ENCODE data around the gene NIT1. TPM values are rescaled to one million over a fixed set of nuclear protein-coding genes. Genes with fewer than 3 reads are reported as not detected.

The NIT1 gene
- total and polyA plus RNA-seq, 2 donors: 28.0 to 61.4 TPM

GRCh38 chr1:161098210-161099068, 19.5 kb upstream of the NIT1 start, which contains the start of gene KLHDC9:
KLHDC9 (plus strand) TSS chr1:161098361; CDS start chr1:161098536, 175 bp downstream.
- peak within 1 kb of the TSS; percentile 24 to 59 for H3K4me3 ChIP-seq (ENCODE audit: low read length in 2 of 2)
- H3K4me1 ChIP-seq (ENCODE audit: control insufficient read depth in 2 of 2, insufficient read depth in 2 of 2, low read length in 2 of 2): peaks cover 11 to 20% of the 10 kb centered on the region in 2 donors
- WGBS: 8% methylated on average over 71 of the region's 71 CpGs
- DNase-seq (ENCODE audit: low read depth in 6 of 9, low spot score in 9 of 9): peak in 8 of 9 donors; percentile 22 to 73 (median 46)
- H3K36me3 ChIP-seq (ENCODE audit: control insufficient read depth in 2 of 2, insufficient read depth in 2 of 2, low read length in 1 of 2): peaks cover 21 to 27% of the 10 kb centered on the region in 2 donors
- H3K27ac ChIP-seq (ENCODE audit: low read depth in 1 of 2, low read length in 1 of 2): peak within 1 kb of the TSS in 1 of 2 donors; percentile 33
- H3K9me3 ChIP-seq (ENCODE audit: control insufficient read depth in 2 of 2, insufficient read depth in 1 of 2, low read length in 1 of 2): peaks cover 0 to 5% of the 10 kb centered on the region in 2 donors
- H3K27me3 ChIP-seq (ENCODE audit: control insufficient read depth in 2 of 2, insufficient read depth in 1 of 2, low read length in 1 of 2): peaks cover 2 to 14% of the 10 kb centered on the region in 2 donors

- Histone ChIP-seq H3K36me3 (ENCODE audit: control insufficient read depth in 2 of 2, insufficient read depth in 2 of 2, low read length in 1 of 2) (peaks cover 21 to 27% of the 10 kb centered on the region in 2 donors), H3K9me3 (ENCODE audit: control insufficient read depth in 2 of 2, insufficient read depth in 1 of 2, low read length in 1 of 2) (peaks cover 0 to 5% of the 10 kb centered on the region in 2 donors), H3K4me1 (ENCODE audit: control insufficient read depth in 2 of 2, insufficient read depth in 2 of 2, low read length in 2 of 2) (peaks cover 11 to 20% of the 10 kb centered on the region in 2 donors), H3K27ac (ENCODE audit: low read depth in 1 of 2, low read length in 1 of 2) (no peak overlapping the region), H3K4me3 (ENCODE audit: low read length in 2 of 2) (peak overlapping the region in 1 of 2 donors; percentile 24), H3K27me3 (ENCODE audit: control insufficient read depth in 2 of 2, insufficient read depth in 1 of 2, low read length in 1 of 2) (peaks cover 2 to 14% of the 10 kb centered on the region in 2 donors)
- DNase-seq (ENCODE audit: low read depth in 6 of 9, low spot score in 9 of 9): no peak
- 96% methylated on average over 9 of the region's 9 CpGs for WGBS
Observed at GRCh38 chr1:161099090-161099802, 18.7 kb upstream of the NIT1 start.

- Histone ChIP-seq H3K9me3 (ENCODE audit: control insufficient read depth in 2 of 2, insufficient read depth in 1 of 2, low read length in 1 of 2) (peaks cover 0 to 5% of the 10 kb centered on the region in 2 donors), H3K36me3 (ENCODE audit: control insufficient read depth in 2 of 2, insufficient read depth in 2 of 2, low read length in 1 of 2) (peaks cover 21 to 27% of the 10 kb centered on the region in 2 donors), H3K27ac (ENCODE audit: low read depth in 1 of 2, low read length in 1 of 2) (no peak overlapping the region), H3K4me3 (ENCODE audit: low read length in 2 of 2) (no peak overlapping the region), H3K4me1 (ENCODE audit: control insufficient read depth in 2 of 2, insufficient read depth in 2 of 2, low read length in 2 of 2) (peaks cover 11 to 20% of the 10 kb centered on the region in 2 donors), H3K27me3 (ENCODE audit: control insufficient read depth in 2 of 2, insufficient read depth in 1 of 2, low read length in 1 of 2) (peaks cover 2 to 14% of the 10 kb centered on the region in 2 donors)
- DNase-seq (ENCODE audit: low read depth in 6 of 9, low spot score in 9 of 9): no peak
- WGBS: 98% methylated on average over 2 of the region's 2 CpGs
Observed at GRCh38 chr1:161100556-161100955, 17.3 kb upstream of the NIT1 start.

GRCh38 chr1:161106431-161106830, 11.5 kb upstream of the NIT1 start:
- H3K4me3 ChIP-seq (ENCODE audit: low read length in 2 of 2): no peak overlapping the region
- H3K27ac ChIP-seq (ENCODE audit: low read depth in 1 of 2, low read length in 1 of 2): no peak overlapping the region
- WGBS: 99% methylated on average over 1 of the region's 1 CpG
- no peaks in the 10 kb centered on the region for H3K27me3 ChIP-seq (ENCODE audit: control insufficient read depth in 2 of 2, insufficient read depth in 1 of 2, low read length in 1 of 2)
- H3K9me3 ChIP-seq (ENCODE audit: control insufficient read depth in 2 of 2, insufficient read depth in 1 of 2, low read length in 1 of 2): no peaks in the 10 kb centered on the region
- peaks cover 13 to 19% of the 10 kb centered on the region in 2 donors for H3K36me3 ChIP-seq (ENCODE audit: control insufficient read depth in 2 of 2, insufficient read depth in 2 of 2, low read length in 1 of 2)
- DNase-seq (ENCODE audit: low read depth in 6 of 9, low spot score in 9 of 9): no peak
- no peaks in the 10 kb centered on the region for H3K4me1 ChIP-seq (ENCODE audit: control insufficient read depth in 2 of 2, insufficient read depth in 2 of 2, low read length in 2 of 2)

- no peak for DNase-seq (ENCODE audit: low read depth in 6 of 9, low spot score in 9 of 9)
- WGBS: 97% methylated on average over 3 of the region's 3 CpGs
- H3K27me3 ChIP-seq (ENCODE audit: control insufficient read depth in 2 of 2, insufficient read depth in 1 of 2, low read length in 1 of 2): no peaks in the 10 kb centered on the region
- H3K4me1 ChIP-seq (ENCODE audit: control insufficient read depth in 2 of 2, insufficient read depth in 2 of 2, low read length in 2 of 2): peaks cover 0 to 4% of the 10 kb centered on the region in 2 donors
- H3K4me3 ChIP-seq (ENCODE audit: low read length in 2 of 2): no peak overlapping the region
- peaks cover 5 to 8% of the 10 kb centered on the region in 2 donors for H3K36me3 ChIP-seq (ENCODE audit: control insufficient read depth in 2 of 2, insufficient read depth in 2 of 2, low read length in 1 of 2)
- H3K27ac ChIP-seq (ENCODE audit: low read depth in 1 of 2, low read length in 1 of 2): no peak overlapping the region
- H3K9me3 ChIP-seq (ENCODE audit: control insufficient read depth in 2 of 2, insufficient read depth in 1 of 2, low read length in 1 of 2): no peaks in the 10 kb centered on the region
Observed at GRCh38 chr1:161111117-161111516, 6.8 kb upstream of the NIT1 start.

- 62% methylated on average over 2 of the region's 2 CpGs for WGBS
- peaks cover 5 to 7% of the 10 kb centered on the region in 2 donors for H3K36me3 ChIP-seq (ENCODE audit: control insufficient read depth in 2 of 2, insufficient read depth in 2 of 2, low read length in 1 of 2)
- peaks cover under 1 to 8% of the 10 kb centered on the region in 2 donors for H3K4me1 ChIP-seq (ENCODE audit: control insufficient read depth in 2 of 2, insufficient read depth in 2 of 2, low read length in 2 of 2)
Observed at GRCh38 chr1:161111527-161111926, 6.4 kb upstream of the NIT1 start.

GRCh38 chr1:161113915-161114314, 4.0 kb upstream of the NIT1 start:
- peaks cover 13 to 22% of the 10 kb centered on the region in 2 donors for H3K4me1 ChIP-seq (ENCODE audit: control insufficient read depth in 2 of 2, insufficient read depth in 2 of 2, low read length in 2 of 2)

More at GRCh38 chr1:161111527-161111926, 6.4 kb upstream of the NIT1 start:
- H3K27me3 ChIP-seq (ENCODE audit: control insufficient read depth in 2 of 2, insufficient read depth in 1 of 2, low read length in 1 of 2): no peaks in the 10 kb centered on the region
- H3K27ac ChIP-seq (ENCODE audit: low read depth in 1 of 2, low read length in 1 of 2): no peak overlapping the region
- DNase-seq (ENCODE audit: low read depth in 6 of 9, low spot score in 9 of 9): no peak
- H3K4me3 ChIP-seq (ENCODE audit: low read length in 2 of 2): no peak overlapping the region
- H3K9me3 ChIP-seq (ENCODE audit: control insufficient read depth in 2 of 2, insufficient read depth in 1 of 2, low read length in 1 of 2): no peaks in the 10 kb centered on the region

GRCh38 chr1:161114556-161114955, 3.3 kb upstream of the NIT1 start:
- peaks cover 19 to 29% of the 10 kb centered on the region in 2 donors for H3K4me1 ChIP-seq (ENCODE audit: control insufficient read depth in 2 of 2, insufficient read depth in 2 of 2, low read length in 2 of 2)
- DNase-seq (ENCODE audit: low read depth in 6 of 9, low spot score in 9 of 9): no peak
- H3K36me3 ChIP-seq (ENCODE audit: control insufficient read depth in 2 of 2, insufficient read depth in 2 of 2, low read length in 1 of 2): peaks cover 2 to 4% of the 10 kb centered on the region in 2 donors
- no peak overlapping the region for H3K4me3 ChIP-seq (ENCODE audit: low read length in 2 of 2)
- H3K27ac ChIP-seq (ENCODE audit: low read depth in 1 of 2, low read length in 1 of 2): no peak overlapping the region
- WGBS: 91% methylated on average over 2 of the region's 2 CpGs
- no peaks in the 10 kb centered on the region for H3K9me3 ChIP-seq (ENCODE audit: control insufficient read depth in 2 of 2, insufficient read depth in 1 of 2, low read length in 1 of 2)
- H3K27me3 ChIP-seq (ENCODE audit: control insufficient read depth in 2 of 2, insufficient read depth in 1 of 2, low read length in 1 of 2): no peaks in the 10 kb centered on the region

More at GRCh38 chr1:161113915-161114314, 4.0 kb upstream of the NIT1 start:
- no peak for DNase-seq (ENCODE audit: low read depth in 6 of 9, low spot score in 9 of 9)
- H3K27me3 ChIP-seq (ENCODE audit: control insufficient read depth in 2 of 2, insufficient read depth in 1 of 2, low read length in 1 of 2): no peaks in the 10 kb centered on the region
- H3K4me3 ChIP-seq (ENCODE audit: low read length in 2 of 2): no peak overlapping the region
- H3K27ac ChIP-seq (ENCODE audit: low read depth in 1 of 2, low read length in 1 of 2): no peak overlapping the region
- no peaks in the 10 kb centered on the region for H3K9me3 ChIP-seq (ENCODE audit: control insufficient read depth in 2 of 2, insufficient read depth in 1 of 2, low read length in 1 of 2)
- H3K36me3 ChIP-seq (ENCODE audit: control insufficient read depth in 2 of 2, insufficient read depth in 2 of 2, low read length in 1 of 2): peaks cover 4 to 5% of the 10 kb centered on the region in 2 donors
- WGBS: 37% methylated on average over 1 of the region's 1 CpG

All from thymus (tissue), 11 donors.